ENCODE data around the gene SDF2. TPM values are rescaled to one million over a fixed set of nuclear protein-coding genes. Genes with fewer than 3 reads are reported as not detected.
"Not testable (repeated sequence)": the region's sequence is repeated elsewhere in the genome, so short reads cannot be mapped to it uniquely, and the experiment has no call there.

SDF2 gene
- total RNA-seq, 6 donors from 2014 or later: 43.2 to 91.1 (median 52.5) TPM

GRCh38 chr17:28667870-28668269 is 6.2 kb upstream of the SDF2 start:
- Histone ChIP-seq H3K4me1 (peaks cover 12 to 39% (median 17%) of the 10 kb centered on the region in 4 donors), H3K9me3 (no peaks in the 10 kb centered on the region), H3K27ac (no peak overlapping the region), H3K27me3 (no peaks in the 10 kb centered on the region), H3K36me3 (peaks cover 20 to 52% (median 36%) of the 10 kb centered on the region in 4 donors), H3K4me3 (no peak overlapping the region)
- DNase-seq (no peak), ATAC-seq (ENCODE audit: low FRiP score in 2 of 2) (no peak)
- WGBS, 2 donors: 91 to 96% methylated on average over 1 of the region's 1 CpG
- no peak for TF ChIP-seq EP300 (IDR thresholded peaks at IDR 0.05)
- no peak for TF ChIP-seq CTCF (IDR thresholded peaks at IDR 0.05)
- TF ChIP-seq POLR2AphosphoS5 (IDR thresholded peaks at IDR 0.05): no peak
- TF ChIP-seq POLR2A (IDR thresholded peaks at IDR 0.05): no peak

- no peak overlapping the region for H3K4me3 ChIP-seq
- DNase-seq (no peak), ATAC-seq (ENCODE audit: low FRiP score in 2 of 2) (no peak)
- no peaks in the 10 kb centered on the region for H3K9me3 ChIP-seq
- no peak for TF ChIP-seq EP300 (IDR thresholded peaks at IDR 0.05)
- TF ChIP-seq POLR2A (IDR thresholded peaks at IDR 0.05): no peak
- TF ChIP-seq CTCF (IDR thresholded peaks at IDR 0.05): no peak
- no peak for TF ChIP-seq POLR2AphosphoS5 (IDR thresholded peaks at IDR 0.05)
- H3K27ac ChIP-seq: no peak overlapping the region
- peaks cover 4 to 33% (median 20%) of the 10 kb centered on the region in 4 donors for H3K36me3 ChIP-seq
- WGBS, 2 donors: 87 to 90% methylated on average over 2 of the region's 2 CpGs
- peaks cover 18 to 48% (median 21%) of the 10 kb centered on the region in 4 donors for H3K4me1 ChIP-seq
- H3K27me3 ChIP-seq: no peaks in the 10 kb centered on the region
Observed at GRCh38 chr17:28665994-28666393, 4.3 kb upstream of the SDF2 start.

GRCh38 chr17:28663723-28664122 is 2.0 kb upstream of the SDF2 start:
- Histone ChIP-seq H3K4me3 (no peak overlapping the region), H3K4me1 (peaks cover 26 to 60% (median 30%) of the 10 kb centered on the region in 4 donors), H3K27me3 (no peaks in the 10 kb centered on the region), H3K9me3 (no peaks in the 10 kb centered on the region), H3K27ac (no peak overlapping the region), H3K36me3 (peaks cover 9 to 31% (median 21%) of the 10 kb centered on the region in 4 donors)
- ATAC-seq (ENCODE audit: low FRiP score in 2 of 2) (no peak), DNase-seq (no peak)
- TF ChIP-seq CTCF (IDR thresholded peaks at IDR 0.05): no peak
- TF ChIP-seq POLR2A (IDR thresholded peaks at IDR 0.05): no peak
- no peak for TF ChIP-seq POLR2AphosphoS5 (IDR thresholded peaks at IDR 0.05)
- no peak for TF ChIP-seq EP300 (IDR thresholded peaks at IDR 0.05)

- Histone ChIP-seq H3K4me3 (peak overlapping the region; percentile 64 to 89 (median 78)), H3K9me3 (no peaks in the 10 kb centered on the region), H3K27ac (peak overlapping the region; percentile 96 to 99 (median 98)), H3K36me3 (peaks cover 9 to 33% (median 25%) of the 10 kb centered on the region in 4 donors), H3K4me1 (peaks cover 29 to 53% (median 31%) of the 10 kb centered on the region in 4 donors), H3K27me3 (no peaks in the 10 kb centered on the region)
- ATAC-seq (ENCODE audit: low FRiP score in 2 of 2) (peak in 1 of 2 donors; percentile 2), DNase-seq (no peak)
- 0% methylated on average over 4 to 10 of the region's 10 CpGs for WGBS, 2 donors
- TF ChIP-seq CTCF (IDR thresholded peaks at IDR 0.05) (no peak), POLR2AphosphoS5 (IDR thresholded peaks at IDR 0.05) (no peak), POLR2A (IDR thresholded peaks at IDR 0.05) (no peak), EP300 (IDR thresholded peaks at IDR 0.05) (no peak)
Observed at GRCh38 chr17:28662527-28662829, 772 bp upstream of the SDF2 start.

GRCh38 chr17:28659497-28659881 is 2.2 kb downstream of the SDF2 start:
- WGBS, 2 donors: 96 to 97% methylated on average over 16 to 20 of the region's 23 CpGs
- not testable (repeated sequence) for ATAC-seq (ENCODE audit: low FRiP score in 2 of 2); H3K4me3 ChIP-seq; H3K27me3 ChIP-seq; H3K9me3 ChIP-seq; H3K27ac ChIP-seq
- peak in 1 of 2 donors; percentile 71 for DNase-seq
- Histone ChIP-seq H3K36me3 (peaks cover 5 to 47% (median 34%) of the 10 kb centered on the region in 4 donors), H3K4me1 (peaks cover 25 to 37% (median 31%) of the 10 kb centered on the region in 4 donors)

- not testable (repeated sequence) for H3K27ac ChIP-seq; H3K9me3 ChIP-seq; H3K4me3 ChIP-seq; H3K27me3 ChIP-seq; ATAC-seq (ENCODE audit: low FRiP score in 2 of 2)
- peak in 1 of 2 donors; percentile 73 for DNase-seq
- Histone ChIP-seq H3K4me1 (peaks cover 20 to 31% (median 27%) of the 10 kb centered on the region in 4 donors), H3K36me3 (peaks cover 5 to 52% (median 37%) of the 10 kb centered on the region in 4 donors)
- WGBS, 2 donors: 95 to 100% methylated on average over 6 to 33 of the region's 46 CpGs
Observed at GRCh38 chr17:28658766-28659496, 2.8 kb downstream of the SDF2 start.

- not testable (repeated sequence) for H3K9me3 ChIP-seq; DNase-seq; ATAC-seq (ENCODE audit: low FRiP score in 2 of 2); H3K4me3 ChIP-seq; H3K27me3 ChIP-seq
- 72 to 92% methylated on average over 8 of the region's 8 CpGs for WGBS, 2 donors
- H3K27ac ChIP-seq: peak overlapping the region in 1 of 4 donors; percentile 8
- H3K36me3 ChIP-seq: peaks cover 5 to 57% (median 40%) of the 10 kb centered on the region in 4 donors
- H3K4me1 ChIP-seq: peaks cover 16 to 25% (median 23%) of the 10 kb centered on the region in 4 donors
Observed at GRCh38 chr17:28658342-28658741, 3.4 kb downstream of the SDF2 start.
